T-helper 17 cell (primary cell): ENCODE measurements around the gene ERC1. TPM values are rescaled to one million over a fixed set of nuclear protein-coding genes. Genes with fewer than 3 reads are reported as not detected.

Source experiments
- ATAC-seq: fragments of 150-1000 bp; cut with Tn5 transposase; 2 replicates; pipeline ENCODE4 v1.10.0; 2021; ENCODE audit warnings: mild to moderate bottlenecking, moderate library complexity
- DNase-seq, 3 donors: peaks; one replicate each; pipeline versions ENCODE4 v3.0.0 to v3.0.0-alpha.2; 2020 to 2021
- H3K9me3 ChIP-seq: one replicate; pipeline ENCODE4 v1.7.0; 2013; ENCODE audit warnings: low read length, mild to moderate bottlenecking; ENCODE audit not compliant: control insufficient read depth, poor library complexity, severe bottlenecking
- H3K27ac Mint-ChIP-seq: one replicate; pipeline ENCODE4 v1.8.0; 2022; ENCODE audit warnings: mild to moderate bottlenecking, moderate library complexity, mixed read lengths
- H3K27me3 Mint-ChIP-seq: one replicate; pipeline ENCODE4 v1.8.0; 2022; ENCODE audit warnings: mixed read lengths
- H3K36me3 Mint-ChIP-seq: one replicate; pipeline ENCODE4 v1.8.0; 2022; ENCODE audit warnings: low read depth, mixed read lengths
- H3K4me1 Mint-ChIP-seq: one replicate; pipeline ENCODE4 v1.8.0; 2022; ENCODE audit warnings: mild to moderate bottlenecking, mixed read lengths
- H3K4me3 Mint-ChIP-seq: one replicate; pipeline ENCODE4 v1.8.0; 2022; ENCODE audit warnings: mild to moderate bottlenecking, moderate library complexity, mixed read lengths
- total RNA-seq, 4 donors: library from RNA in 2 of 4; stranded (reverse) in 2 of 4; gene quantifications; one replicate each; pipeline ENCODE4 v1.2.3 and lab custom pipeline; 2022 to 2026

ERC1 gene
- total RNA-seq, 2 donors from 2014 or later, result 46.7 to 52.1 TPM

DNA sequence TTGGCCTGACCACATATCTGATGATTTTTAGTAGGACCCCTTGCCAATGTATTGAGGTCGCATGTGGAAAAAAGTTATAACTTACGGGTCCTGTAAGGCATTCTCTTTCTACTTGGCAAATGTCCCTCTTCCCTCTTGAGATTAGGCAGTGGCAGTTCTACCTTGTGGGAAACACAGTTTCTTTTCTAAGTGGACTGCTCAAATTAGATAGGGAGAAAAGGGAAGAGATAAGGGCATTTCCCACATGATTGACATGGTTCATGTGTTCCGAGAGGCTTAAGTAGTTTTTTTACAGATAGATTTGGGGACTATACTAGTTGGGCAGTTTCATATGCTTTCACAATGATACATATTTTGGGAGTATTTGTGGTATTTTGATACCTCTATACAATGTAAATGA is 448.7 kb downstream of the ERC1 start:
- Mint-ChIP-seq H3K36me3 (no peaks in the 10 kb centered on the region), H3K27ac (no peak overlapping the region), H3K27me3 (no peaks in the 10 kb centered on the region), H3K4me1 (peaks cover 6% of the 10 kb centered on the region), H3K4me3 (no peak overlapping the region)
- H3K9me3 ChIP-seq, result no peaks in the 10 kb centered on the region
- ATAC-seq (no peak), DNase-seq (no peak)

DNA sequence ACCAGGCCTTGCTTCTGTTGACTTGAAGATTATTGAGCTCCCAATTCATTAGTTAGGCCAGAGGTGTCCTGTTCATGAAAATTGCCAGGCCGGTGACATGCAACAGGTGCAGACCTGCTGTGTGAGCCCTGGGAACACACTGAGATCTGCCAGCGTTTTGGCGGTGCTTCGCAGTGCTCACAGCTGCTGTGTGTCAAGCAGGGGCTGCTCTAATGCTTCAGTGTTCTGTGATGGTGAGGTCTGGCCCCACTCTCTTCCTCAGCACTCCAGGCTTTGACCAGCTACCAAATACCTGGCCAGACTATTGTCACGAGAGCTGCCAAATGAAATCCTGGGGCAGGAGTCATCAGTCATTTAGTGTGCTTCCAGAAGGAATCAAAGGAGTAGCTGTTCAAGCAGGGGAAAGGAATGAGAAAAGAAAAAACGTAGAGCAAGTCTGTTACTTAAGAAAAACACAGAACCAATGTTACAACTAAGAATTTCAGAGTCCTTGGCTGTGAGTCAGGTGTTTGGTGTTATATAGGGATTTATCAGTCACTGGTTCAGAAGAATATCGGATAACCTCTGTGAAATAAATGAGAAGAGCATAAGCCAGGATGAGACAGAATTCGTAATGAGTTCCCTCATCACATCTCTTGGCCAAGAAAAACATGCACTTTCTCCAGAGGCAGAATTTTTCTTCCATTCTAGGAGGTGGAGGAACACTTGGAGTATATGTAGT is 452.6 kb downstream of the ERC1 start:
- H3K4me1 Mint-ChIP-seq, result no peaks in the 10 kb centered on the region
- no peak for ATAC-seq
- no peaks in the 10 kb centered on the region for H3K27me3 Mint-ChIP-seq
- DNase-seq, result no peak
- no peaks in the 10 kb centered on the region for H3K36me3 Mint-ChIP-seq
- no peaks in the 10 kb centered on the region for H3K9me3 ChIP-seq
- no peak overlapping the region for H3K4me3 Mint-ChIP-seq
- no peak overlapping the region for H3K27ac Mint-ChIP-seq

DNA sequence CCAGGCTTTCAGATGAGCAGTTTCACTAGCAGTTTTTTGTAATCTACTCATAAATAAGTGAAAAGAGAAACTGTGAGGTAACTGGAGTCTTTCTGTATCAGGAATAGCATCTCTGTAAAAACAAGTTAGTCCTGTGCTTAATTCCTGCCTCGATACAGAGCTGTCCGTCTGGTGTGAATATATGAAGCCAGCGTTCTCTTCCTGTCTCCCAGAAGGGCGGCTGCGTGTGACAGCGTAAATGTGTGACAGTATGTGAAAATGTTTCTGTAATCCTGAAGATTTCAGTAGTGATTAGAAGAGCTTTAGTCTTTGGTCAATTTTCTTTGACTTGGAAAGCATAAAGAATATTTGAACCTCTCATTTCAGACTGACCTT is 453.1 kb downstream of the ERC1 start:
- ATAC-seq (no peak), DNase-seq (no peak)
- Mint-ChIP-seq H3K27me3 (no peaks in the 10 kb centered on the region), H3K4me3 (no peak overlapping the region), H3K4me1 (no peaks in the 10 kb centered on the region), H3K27ac (no peak overlapping the region), H3K36me3 (no peaks in the 10 kb centered on the region)
- no peaks in the 10 kb centered on the region for H3K9me3 ChIP-seq

DNA sequence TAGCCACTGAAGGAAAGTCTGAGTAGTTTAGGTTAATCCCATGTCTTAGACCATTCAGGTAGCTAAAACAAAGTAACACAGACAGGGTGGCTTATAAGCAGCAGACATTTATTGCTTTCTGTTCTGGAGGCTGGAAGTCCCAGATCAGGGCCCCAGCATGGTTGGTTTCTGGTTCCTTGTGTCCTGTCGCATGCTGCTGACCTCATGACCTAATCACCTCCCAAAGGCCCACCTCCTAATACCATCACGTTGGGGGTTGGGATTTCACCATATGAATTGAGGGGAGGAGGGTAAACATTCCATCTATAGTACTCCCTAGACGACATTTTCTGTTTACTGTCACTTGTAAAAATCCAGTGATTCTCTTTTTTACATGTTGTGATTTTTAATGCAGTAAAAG is 454.8 kb downstream of the ERC1 start:
- no peaks in the 10 kb centered on the region for H3K9me3 ChIP-seq
- Mint-ChIP-seq H3K4me3 (no peak overlapping the region), H3K36me3 (peaks cover 2% of the 10 kb centered on the region), H3K4me1 (no peaks in the 10 kb centered on the region), H3K27ac (no peak overlapping the region), H3K27me3 (no peaks in the 10 kb centered on the region)
- ATAC-seq (no peak), DNase-seq (no peak)

DNA sequence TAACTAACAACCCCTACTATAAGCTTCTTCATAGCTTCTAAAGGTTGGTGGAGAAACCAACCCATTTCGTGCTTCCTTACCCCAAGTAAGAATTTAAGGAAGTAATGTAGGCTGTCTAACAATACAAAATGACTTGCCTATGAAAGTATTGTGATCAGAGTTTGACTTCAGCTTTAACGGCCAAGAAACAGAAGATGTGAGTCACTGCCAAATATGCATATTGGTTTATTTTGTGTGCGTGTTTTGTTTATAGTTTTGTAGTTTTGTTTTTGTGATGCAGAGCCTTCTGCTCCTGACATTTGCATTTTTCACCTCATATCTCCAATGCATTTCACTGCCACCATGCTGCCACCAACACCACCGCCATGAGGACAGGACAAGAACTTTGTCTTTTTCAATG is 457.3 kb downstream of the ERC1 start:
- H3K4me1 Mint-ChIP-seq, result no peaks in the 10 kb centered on the region
- DNase-seq, result no peak
- H3K27me3 Mint-ChIP-seq, result no peaks in the 10 kb centered on the region
- H3K36me3 Mint-ChIP-seq, result peaks cover 2% of the 10 kb centered on the region
- no peak overlapping the region for H3K27ac Mint-ChIP-seq
- H3K4me3 Mint-ChIP-seq, result no peak overlapping the region
- no peak for ATAC-seq
- no peaks in the 10 kb centered on the region for H3K9me3 ChIP-seq

DNA sequence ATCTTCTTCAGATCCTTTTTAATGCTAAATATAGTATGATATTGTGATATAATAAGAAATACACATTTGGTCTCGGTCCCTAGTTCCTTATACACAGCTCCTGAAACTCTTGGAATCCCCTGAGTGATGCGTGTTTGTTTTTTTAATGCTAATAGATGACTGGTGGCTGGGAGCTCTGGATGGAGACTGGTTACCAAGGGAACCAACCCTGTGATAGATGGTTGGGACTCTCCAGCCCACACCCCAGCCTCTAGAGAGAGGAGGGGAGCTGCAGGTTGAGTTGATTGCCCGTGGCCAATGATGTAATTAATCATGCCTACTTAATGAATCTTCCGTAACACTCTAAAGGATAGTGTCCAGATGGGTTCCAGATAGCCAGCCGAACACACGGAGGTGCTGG is 462.8 kb downstream of the ERC1 start:
- no peaks in the 10 kb centered on the region for H3K9me3 ChIP-seq
- H3K36me3 Mint-ChIP-seq, result peaks cover 4% of the 10 kb centered on the region
- no peaks in the 10 kb centered on the region for H3K4me1 Mint-ChIP-seq
- H3K27ac Mint-ChIP-seq, result no peak overlapping the region
- no peaks in the 10 kb centered on the region for H3K27me3 Mint-ChIP-seq
- H3K4me3 Mint-ChIP-seq, result no peak overlapping the region
- ATAC-seq (no peak), DNase-seq (no peak)

DNA sequence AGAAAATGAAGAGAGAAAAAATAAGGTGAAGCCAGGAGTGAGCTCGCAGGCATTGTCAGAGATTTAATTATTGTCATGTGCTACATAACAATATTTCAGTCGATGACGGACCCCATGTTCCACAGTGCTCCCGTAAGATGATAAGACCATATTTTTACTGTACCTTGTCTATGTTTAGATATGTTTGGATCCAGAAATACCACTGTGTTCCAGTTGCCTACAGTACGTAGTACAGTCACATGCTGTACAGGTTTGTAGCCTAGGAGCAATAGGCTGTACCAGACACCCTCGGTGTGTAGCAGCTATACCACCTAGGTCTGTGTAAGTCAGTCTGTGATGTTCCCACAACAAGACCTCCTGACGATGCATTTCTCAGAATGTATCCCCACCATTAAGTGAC is 465.9 kb downstream of the ERC1 start:
- no peak overlapping the region for H3K27ac Mint-ChIP-seq
- H3K9me3 ChIP-seq, result no peaks in the 10 kb centered on the region
- no peaks in the 10 kb centered on the region for H3K4me1 Mint-ChIP-seq
- no peaks in the 10 kb centered on the region for H3K27me3 Mint-ChIP-seq
- no peak for DNase-seq
- peaks cover 4% of the 10 kb centered on the region for H3K36me3 Mint-ChIP-seq
- no peak overlapping the region for H3K4me3 Mint-ChIP-seq
- no peak for ATAC-seq

DNA sequence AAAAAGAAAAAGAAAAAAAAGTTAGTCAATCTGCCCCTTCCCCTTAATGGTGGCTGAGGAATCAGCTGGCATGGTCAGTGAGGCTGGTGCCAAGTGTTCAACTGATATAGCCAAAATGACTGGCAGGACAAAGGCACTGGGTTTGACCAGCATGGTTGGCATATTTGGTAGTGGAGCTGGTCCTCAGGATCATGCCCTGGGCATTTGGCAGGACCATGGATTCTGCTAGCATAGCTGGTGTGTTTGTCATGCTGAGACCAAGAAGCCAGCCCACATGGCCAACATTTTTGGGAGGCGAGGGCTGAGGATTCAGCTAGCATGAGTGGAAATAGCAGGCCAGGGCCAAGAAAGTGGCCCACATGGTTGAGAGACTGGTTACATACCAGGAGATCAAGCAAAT is 466.9 kb downstream of the ERC1 start:
- Mint-ChIP-seq H3K4me1 (no peaks in the 10 kb centered on the region), H3K36me3 (peaks cover 4% of the 10 kb centered on the region), H3K27me3 (no peaks in the 10 kb centered on the region), H3K27ac (no peak overlapping the region), H3K4me3 (no peak overlapping the region)
- ATAC-seq (no peak), DNase-seq (no peak)
- H3K9me3 ChIP-seq, result no peaks in the 10 kb centered on the region

DNA sequence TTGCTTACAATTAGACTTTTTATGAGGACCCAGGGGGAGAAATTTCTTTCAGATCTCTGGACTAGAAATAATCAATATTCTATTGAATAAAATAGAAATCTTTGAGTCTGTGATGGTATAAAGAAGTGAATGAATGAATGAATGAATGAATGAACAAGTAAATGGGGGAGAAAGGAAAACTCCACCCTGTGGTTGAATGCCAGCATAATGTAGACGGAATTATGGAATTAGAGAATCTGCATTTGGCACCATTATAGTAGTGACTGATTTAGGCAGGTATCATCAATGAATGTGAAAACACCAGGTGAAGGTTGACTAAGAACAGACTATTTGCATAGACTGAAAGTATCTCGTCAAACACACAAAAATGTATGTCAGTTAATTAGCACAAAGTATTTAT is 468.3 kb downstream of the ERC1 start:
- Mint-ChIP-seq H3K4me3 (no peak overlapping the region), H3K36me3 (peaks cover 6% of the 10 kb centered on the region), H3K27me3 (no peaks in the 10 kb centered on the region), H3K4me1 (no peaks in the 10 kb centered on the region), H3K27ac (no peak overlapping the region)
- ATAC-seq (no peak), DNase-seq (no peak)
- no peaks in the 10 kb centered on the region for H3K9me3 ChIP-seq

DNA sequence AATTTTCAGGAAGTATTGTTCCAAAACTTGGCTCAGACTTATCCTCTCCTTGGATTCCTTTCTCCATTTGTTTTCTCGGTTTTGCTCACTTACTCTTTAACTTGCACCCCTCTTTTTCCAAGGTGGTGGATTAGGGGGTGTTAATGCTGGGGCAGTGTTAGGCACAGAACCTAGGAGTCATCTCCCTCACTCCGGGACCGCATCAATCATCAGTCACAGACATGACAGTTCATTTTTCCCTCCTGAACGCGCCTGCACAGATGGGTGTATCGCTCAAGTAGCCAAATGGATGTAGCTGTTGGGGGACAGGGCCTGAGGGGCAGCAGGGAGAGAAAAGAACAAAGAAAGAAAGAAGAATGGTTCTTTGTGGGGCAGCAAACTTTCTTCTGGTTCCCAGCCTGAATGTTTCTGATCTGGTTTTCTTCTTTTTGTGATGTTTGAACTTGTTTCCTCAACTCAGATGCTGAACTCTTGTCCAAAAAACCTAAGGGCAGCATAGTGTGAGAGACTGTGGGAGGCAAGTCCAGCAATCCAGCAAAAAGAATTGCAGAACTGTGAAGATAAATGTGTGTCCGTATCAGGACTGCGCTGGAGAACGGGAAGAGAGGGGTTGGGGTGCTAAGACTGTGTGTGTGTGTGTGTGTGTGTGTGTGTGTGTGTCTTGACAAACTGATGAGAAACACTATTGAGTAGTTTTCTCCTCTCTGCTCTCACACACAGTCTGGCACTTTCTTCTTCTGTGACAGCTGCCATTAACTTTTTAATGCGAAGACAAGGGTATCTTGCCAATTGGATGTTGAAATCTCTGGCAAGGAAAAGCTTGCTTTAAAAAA is 472.3 kb downstream of the ERC1 start:
- H3K9me3 ChIP-seq, result no peaks in the 10 kb centered on the region
- H3K27ac Mint-ChIP-seq, result no peak overlapping the region
- DNase-seq (no peak), ATAC-seq (no peak)
- H3K4me3 Mint-ChIP-seq, result no peak overlapping the region
- peaks cover 6% of the 10 kb centered on the region for H3K36me3 Mint-ChIP-seq
- H3K4me1 Mint-ChIP-seq, result no peaks in the 10 kb centered on the region
- no peaks in the 10 kb centered on the region for H3K27me3 Mint-ChIP-seq

DNA sequence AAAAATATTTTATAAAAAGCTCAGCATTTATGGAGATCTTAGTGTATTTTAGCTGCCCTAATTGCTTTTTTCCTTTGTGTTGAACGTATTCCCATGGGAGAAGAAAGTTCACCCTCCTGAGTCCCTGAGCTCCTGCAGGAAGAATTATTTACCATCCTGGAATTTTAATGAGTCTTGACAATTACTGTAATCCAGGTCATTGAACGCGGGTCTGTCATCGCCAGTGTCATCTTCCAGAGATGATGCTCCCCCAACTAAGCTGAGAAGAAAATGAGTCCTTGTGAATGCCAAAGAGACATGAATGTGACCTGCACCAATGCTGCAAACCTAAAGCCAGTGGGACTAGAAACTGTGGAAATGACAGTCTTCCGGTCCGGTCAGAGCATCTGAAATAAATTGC is 473.9 kb downstream of the ERC1 start:
- Mint-ChIP-seq H3K4me3 (no peak overlapping the region), H3K27ac (no peak overlapping the region), H3K27me3 (no peaks in the 10 kb centered on the region), H3K36me3 (peaks cover 2% of the 10 kb centered on the region), H3K4me1 (no peaks in the 10 kb centered on the region)
- H3K9me3 ChIP-seq, result no peaks in the 10 kb centered on the region
- DNase-seq, result no peak
- no peak for ATAC-seq

DNA sequence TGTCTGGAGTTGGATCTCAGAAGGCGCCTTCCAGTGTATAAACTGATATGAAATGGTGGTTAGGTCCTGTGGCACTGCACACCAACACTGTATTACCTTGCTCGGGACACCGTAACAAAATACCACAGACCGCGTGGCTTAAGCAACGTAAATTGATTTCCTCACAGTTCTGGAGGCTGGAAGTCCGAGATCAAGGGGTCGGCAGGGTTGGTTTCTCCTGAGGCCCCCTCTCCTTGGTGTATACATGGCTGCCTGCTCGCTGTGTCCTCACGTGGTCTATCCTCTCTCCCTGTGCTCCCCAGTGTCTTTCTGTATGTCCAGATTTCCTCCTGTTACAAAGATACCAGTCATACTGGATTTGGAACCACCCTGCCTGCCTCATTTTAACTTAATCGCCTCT is 475.0 kb downstream of the ERC1 start:
- Mint-ChIP-seq H3K4me1 (no peaks in the 10 kb centered on the region), H3K36me3 (peaks cover 2% of the 10 kb centered on the region), H3K27ac (no peak overlapping the region), H3K4me3 (no peak overlapping the region), H3K27me3 (no peaks in the 10 kb centered on the region)
- no peaks in the 10 kb centered on the region for H3K9me3 ChIP-seq
- DNase-seq (no peak), ATAC-seq (no peak)

DNA sequence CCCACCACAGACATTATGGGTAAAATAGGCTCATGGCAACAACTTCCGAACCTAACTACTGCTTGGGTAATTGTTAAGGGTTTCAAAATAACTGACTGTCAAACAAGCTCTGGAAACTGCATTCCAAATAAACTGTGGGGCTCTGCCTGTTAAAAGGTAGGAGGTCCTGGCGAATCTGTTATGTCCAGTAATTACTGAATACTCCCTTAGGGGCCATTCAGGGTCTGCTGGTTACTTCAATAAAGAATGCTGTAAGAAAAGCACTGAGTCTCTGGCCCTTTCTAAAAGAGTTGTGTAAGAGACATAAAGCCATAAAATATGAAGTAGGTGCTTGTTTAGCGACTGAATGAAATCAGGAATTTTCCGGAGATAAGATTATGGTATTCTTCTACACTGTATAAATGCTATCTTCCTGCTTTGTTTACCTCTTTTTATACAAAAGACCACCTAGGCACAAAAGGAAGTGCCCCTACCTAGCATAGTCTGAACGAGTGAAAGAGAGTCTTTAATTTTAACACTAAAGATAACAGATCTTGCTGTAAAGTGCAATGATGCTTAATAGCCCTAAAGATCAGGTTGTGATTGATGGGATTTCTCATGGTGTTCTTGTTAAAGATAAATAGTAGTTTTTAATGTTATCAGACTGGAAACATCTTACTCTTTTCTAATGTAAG is 475.6 kb downstream of the ERC1 start:
- Mint-ChIP-seq H3K36me3 (peaks cover 2% of the 10 kb centered on the region), H3K27me3 (no peaks in the 10 kb centered on the region), H3K27ac (no peak overlapping the region), H3K4me1 (no peaks in the 10 kb centered on the region), H3K4me3 (no peak overlapping the region)
- ATAC-seq (no peak), DNase-seq (no peak)
- no peaks in the 10 kb centered on the region for H3K9me3 ChIP-seq
